NCI-H1048 (cell line): ENCODE measurements around the gene KMT5B.
"Not testable (repeated sequence)": the region's sequence is repeated elsewhere in the genome, so short reads cannot be mapped to it uniquely, and the experiment has no call there.

Source experiments
- DNase-seq: peaks from one replicate; lab custom pipeline; 2025; lab: John Stamatoyannopoulos, UW

The KMT5B gene

DNA sequence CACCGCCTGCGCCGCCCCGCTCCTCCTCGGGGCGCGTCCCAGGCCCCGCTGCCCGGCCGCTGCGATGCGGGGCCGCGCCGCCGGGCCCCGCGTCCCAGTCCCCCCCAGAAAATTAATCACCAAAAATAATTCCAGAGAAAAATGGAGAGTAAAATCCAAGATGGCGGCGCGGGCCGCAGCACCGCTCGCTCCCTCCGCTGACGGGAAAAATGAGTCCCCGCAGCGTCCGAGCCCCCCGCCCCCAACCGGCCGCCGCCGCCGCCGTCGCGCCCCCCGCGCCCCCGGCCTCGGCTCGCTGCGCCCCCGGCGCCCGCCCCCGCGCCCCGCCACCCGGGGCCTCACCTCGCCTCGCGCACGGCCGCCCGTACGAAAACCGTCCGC is at the start of gene KMT5B:
KMT5B (minus strand) TSS at position 162 of the 381 bp plus-strand sequence. CDS start 23,220 bp downstream, outside the sequence.
- DNase-seq = no peak

GRCh38 chr11:68262544-68262827 is 49.4 kb upstream of the KMT5B start:
- no peak for DNase-seq

- no peak for DNase-seq
Measured at GRCh38 chr11:68261749-68262543, 48.9 kb upstream of the KMT5B start.

DNA sequence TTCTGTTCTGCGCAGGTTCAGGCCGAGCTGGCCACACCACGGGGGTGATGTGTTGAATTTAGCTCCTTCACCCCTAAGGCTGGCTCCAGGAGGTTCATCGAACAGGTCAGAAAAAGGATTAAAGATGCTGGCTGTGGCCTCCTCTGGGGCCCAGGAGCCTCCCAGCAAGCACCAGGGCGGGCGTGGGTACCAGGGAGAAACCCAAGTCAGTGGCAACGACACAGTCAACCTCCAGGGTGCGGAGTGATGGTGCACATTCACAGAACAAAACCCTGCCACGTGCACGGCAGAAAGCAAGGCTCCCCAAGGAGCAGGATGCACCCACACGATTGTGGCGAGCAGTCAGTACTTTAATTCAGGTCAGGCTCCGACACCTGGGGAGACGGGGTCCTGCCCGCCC is 47.9 kb upstream of the KMT5B start:
- no peak for DNase-seq

DNA sequence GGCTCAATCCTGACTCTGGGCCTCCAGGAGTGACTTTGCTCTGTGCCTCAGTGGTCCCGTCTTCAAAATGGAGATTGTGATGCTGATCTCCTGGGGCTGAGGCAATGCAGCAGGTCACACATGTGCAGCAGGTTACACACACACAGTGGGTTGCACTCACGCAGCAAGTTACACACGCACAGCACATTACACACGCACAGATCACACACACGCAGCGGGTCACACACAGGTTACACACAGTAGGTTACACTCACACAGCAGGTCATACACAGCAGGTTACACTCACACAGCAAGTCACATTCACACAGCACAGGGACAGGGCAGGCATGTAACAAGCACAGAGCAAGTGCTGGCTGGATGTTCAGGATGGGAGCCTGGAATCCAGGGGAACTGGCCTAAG is 47.4 kb upstream of the KMT5B start:
- DNase-seq = no peak

DNA sequence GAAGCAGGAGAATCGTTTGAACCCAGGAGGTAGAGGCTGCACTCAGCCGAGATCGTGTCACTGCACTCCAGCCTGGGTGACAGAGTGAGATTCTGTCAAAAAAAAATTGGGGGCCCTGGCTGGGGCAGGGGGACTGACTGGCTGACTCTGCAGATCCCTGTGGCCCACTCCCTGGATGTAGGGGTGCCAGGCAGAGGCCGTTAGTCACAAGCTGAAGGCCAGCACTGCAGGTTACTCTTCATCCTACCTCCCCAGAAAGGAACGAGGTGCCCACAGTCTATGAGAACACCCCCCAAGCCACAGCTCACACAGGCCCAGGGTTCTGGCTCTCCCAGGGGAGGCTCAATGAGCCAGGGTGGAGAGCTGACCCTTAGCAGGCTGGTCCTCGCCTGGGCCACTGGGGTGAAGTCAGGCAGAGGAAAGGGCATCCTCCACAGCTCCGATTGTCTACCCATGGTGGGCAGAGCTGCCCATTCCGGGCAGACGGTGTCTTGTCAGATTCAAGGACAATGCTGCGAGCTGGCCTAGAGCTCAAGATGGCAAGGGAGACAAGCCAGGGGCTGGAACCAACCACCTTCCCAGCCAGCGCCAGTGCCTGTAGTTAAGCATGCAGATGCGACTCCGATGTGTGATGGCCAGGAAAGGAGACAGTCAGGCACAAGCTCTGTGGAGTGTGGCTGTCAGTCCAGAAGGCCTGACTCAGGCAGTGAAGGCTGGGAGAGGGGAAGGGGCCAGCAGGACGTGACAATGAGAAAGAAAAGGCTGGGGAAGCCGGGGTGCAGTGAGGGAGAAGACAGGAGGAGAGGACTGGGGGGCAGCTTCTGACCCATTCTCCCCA is 46.2 kb upstream of the KMT5B start:
- no peak for DNase-seq

DNA sequence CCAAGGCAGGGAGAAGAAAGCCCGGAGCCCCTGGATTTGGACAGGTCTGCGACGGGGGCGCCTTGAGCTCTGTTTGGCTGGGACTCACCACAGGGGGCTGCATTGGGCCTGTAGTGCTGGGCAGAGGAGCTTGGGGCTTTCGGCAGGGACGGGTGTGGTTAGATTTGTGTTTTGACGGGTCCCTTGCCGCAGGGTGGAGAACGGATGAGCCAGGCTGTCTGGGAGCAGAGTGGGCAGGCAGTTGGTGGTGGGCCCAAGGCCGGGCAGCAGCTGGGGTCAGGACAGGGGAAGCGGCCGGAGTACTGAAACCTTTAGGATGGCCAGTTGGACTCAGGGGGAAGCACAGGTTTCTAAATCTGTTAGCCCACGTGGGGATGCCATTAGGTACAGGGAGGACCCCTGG is 45.3 kb upstream of the KMT5B start:
- no peak for DNase-seq

- DNase-seq = peak; percentile 84
Measured at GRCh38 chr11:68257477-68258362, 44.6 kb upstream of the KMT5B start.

DNA sequence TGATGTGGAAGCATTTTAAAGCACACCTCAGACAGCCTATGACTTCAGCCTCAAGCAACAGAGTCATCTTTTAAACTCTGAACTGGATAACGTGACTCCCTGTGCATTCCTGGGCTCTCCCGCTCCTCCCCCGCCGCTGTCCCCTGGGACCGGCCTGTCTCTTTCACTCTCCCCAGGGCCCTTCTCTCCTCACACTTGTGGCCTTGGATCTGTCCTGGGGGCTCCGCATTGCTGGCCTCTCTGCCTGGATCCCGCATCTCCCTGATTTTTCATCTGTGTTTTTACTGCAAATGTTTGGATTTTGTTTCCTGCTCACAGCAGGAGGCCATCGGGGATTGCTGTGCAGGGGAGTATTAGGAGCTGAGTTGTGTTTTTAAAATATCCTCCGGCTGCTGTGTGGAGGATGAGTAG is 43.2 kb upstream of the KMT5B start:
- DNase-seq = no peak

- DNase-seq = no peak
Measured at GRCh38 chr11:68255526-68255925, 42.4 kb upstream of the KMT5B start.

DNA sequence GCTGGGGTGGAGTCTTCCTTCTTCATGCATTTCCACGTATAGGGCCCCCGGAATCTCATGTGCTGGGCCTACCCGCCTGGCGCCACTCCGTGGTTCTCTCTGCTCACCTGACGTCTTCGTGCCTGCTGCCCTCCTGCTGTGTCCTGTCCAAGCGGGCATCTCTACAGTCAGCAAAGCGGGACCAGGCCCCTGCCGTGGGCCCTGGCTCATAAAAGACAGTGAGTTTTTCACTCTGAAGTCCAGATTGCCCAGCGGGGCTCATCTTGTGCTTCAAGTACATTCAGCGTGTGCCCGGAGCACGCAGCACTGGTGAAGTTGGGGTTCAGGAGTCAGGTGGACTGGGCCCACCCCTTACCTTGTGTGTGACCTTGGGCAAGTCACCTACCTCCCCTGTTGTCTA is 41.3 kb upstream of the KMT5B start:
- DNase-seq = no peak

- no peak for DNase-seq
Measured at GRCh38 chr11:68251765-68252164, 38.7 kb upstream of the KMT5B start.

DNA sequence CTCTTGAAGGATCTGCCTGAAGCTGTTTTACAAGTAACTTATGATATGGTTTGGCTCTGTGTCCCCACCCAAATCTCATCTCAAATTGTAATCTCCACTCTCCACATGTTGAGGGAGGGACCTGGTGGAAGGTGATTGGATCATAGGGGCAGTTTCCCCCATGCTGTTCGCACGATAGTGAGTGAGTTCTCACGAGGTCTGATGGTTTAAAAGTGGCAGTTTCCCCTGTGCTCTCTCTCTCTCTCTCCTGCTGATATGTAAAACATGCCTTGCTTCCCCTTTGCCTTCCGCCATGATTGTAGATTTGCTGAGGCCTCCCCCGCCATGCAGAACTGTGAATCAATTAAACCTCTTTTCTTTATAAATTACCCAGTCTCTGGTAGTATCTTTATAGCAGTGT is 31.8 kb upstream of the KMT5B start:
- not testable (repeated sequence) for DNase-seq

DNA sequence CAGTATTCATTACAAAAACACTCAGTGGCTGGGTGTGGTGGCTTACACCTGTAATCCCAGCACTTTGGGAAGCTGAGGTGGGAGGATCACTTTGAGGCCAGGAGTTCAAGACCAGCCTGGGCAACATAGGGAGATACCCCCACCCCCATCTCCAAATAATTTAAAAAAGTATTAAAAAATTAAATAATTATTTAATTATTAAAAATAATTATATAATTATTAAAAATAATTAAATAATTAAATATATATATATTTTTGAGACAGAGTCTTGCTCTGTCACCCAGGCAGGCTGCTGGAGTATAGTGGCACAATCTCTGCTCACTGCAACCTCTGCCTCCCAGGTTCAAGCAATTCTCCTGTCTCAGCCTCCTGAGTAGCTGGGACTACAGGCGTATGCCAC is 30.8 kb upstream of the KMT5B start:
- not testable (repeated sequence) for DNase-seq

DNA sequence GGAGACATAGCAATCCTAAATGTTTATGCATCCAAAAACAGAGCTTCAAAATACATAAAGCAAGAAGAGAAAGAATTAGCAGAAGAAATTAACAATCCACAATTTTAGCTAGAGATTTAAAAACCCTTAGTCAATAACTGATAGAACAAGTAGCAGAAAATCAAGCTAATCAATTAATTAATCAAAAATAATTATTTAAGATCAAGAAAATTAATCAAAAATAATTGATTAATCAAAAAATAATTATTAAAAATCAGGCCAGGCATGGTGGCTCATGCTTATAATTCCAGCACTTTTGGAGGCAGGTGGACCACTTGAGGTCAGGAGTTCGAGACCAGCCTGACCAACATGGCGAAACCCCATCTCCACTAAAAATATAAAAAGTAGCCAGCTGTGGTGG is 29.5 kb upstream of the KMT5B start:
- DNase-seq = no peak

DNA sequence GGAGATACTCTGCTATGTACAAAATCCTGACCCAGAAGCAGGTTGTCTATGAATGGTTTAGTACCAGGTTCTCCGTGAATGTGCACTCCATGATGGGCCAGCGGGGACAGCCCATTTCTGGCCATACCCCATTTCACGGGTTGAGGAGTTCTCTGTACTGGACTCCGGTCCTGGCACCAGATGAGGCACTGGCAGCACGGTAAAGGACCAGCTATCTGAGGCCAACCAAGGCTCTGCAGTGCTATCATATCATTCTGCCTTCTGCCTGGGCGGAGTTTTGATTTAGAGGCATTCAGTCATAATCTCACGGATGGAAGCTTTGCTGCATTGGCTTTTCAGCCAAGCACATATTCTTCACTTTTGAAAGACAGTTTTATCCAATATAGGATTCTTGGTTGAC is 18.5 kb upstream of the KMT5B start:
- DNase-seq = no peak

DNA sequence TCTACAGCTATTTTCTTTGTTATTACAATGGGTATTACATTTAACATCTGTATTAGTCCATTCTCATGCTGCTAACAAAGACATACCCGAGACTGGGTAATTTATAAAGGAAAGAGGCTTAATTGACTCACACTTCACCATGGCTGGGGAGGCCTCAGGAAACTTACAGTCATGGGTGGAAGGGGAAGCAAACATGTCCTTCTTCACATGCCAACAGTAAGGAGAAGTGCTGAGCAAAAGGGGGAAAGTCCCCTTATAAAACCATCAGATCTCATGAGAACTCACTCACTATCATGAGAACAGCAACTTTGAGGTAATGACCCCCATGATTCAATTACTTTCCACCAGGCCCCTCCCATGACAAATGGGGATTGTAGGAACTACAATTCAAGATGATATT is 16.5 kb upstream of the KMT5B start:
- no peak for DNase-seq

DNA sequence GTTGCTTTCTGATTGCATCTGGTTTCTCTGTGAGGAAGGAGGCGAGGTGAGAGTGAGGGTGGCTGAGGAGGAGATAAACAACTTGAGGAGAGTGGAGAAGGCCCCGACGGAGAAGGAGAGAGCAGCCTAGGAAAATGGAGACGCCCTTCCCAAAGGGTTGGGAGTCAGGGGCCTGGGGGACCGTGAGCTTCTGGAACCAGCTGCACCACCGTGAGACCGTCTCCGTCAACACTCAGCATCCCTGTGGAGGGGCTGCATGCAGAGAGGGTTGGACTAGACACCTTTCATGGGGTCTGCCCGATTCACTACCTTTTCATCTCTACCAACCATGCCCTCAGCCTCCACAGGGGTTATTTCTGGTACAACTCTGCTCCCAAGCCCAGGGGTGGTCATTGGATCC is 13.3 kb upstream of the KMT5B start:
- DNase-seq = no peak

- DNase-seq = no peak
Measured at GRCh38 chr11:68224606-68225005, 11.5 kb upstream of the KMT5B start.

- no peak for DNase-seq
Measured at GRCh38 chr11:68223275-68223674, 10.2 kb upstream of the KMT5B start.

DNA sequence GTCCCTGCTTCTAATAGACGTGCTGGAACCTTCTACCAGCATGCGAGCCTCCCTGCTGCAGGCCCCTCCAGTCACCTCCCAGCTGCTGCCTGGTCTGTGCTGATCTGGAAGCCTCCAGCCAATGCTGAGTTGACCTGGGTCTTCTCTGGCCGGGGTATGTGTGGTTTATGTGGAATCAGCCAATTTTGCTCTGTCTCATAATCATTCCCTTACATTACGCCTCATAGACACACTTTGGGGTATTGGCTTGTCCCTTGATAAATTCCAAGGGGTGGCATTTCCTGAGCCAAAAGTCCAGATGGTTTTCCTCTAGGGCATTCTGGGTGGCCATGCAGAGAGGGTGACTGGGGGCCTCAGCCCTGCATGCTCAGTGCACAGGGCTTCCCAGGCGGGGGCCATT is 8.3 kb upstream of the KMT5B start:
- DNase-seq = no peak

- DNase-seq = no peak
Measured at GRCh38 chr11:68216171-68216938, 3.3 kb upstream of the KMT5B start.
